Spleen (tissue), 11 donors: Measurements from ENCODE around the gene EYA2. TPM values are rescaled to one million over a fixed set of nuclear protein-coding genes. Genes with fewer than 3 reads are reported as not detected.

Experiments
- DNase-seq: peaks from one replicate; pipeline ENCODE4 v3.0.0-alpha.2; 2020
- H3K27ac ChIP-seq, 8 donors: fragments of 200-600 bp; sonication (generic) in 7 of 8; 1 replicate in 4 of 8; 2 replicates in 4 of 8; pipeline versions ENCODE4 v1.5.0 to v1.8.0; 2016 to 2021; ENCODE audit warnings: inconsistent platforms in 4 of 8, mild to moderate bottlenecking in 4 of 8, moderate library complexity in 1 of 8
- H3K27me3 ChIP-seq, 7 donors: fragments of 200-600 bp; sonication (generic) in 6 of 7; replicated peaks in 1 of 7; 1 replicate in 4 of 7; 2 replicates in 3 of 7; pipeline versions ENCODE4 v1.5.0 to v1.8.0; 2016 to 2021; ENCODE audit warnings: inconsistent platforms in 3 of 7, mild to moderate bottlenecking in 1 of 7
- H3K36me3 ChIP-seq, 6 donors: fragments of 200-600 bp; sonication (generic) in 5 of 6; 1 replicate in 4 of 6; 2 replicates in 2 of 6; pipeline versions ENCODE4 v1.5.0 to v1.8.0; 2016 to 2021; ENCODE audit warnings: inconsistent platforms in 2 of 6
- H3K4me1 ChIP-seq, 6 donors: fragments of 200-600 bp; sonication (generic) in 5 of 6; 1 replicate in 3 of 6; 2 replicates in 3 of 6; pipeline versions ENCODE4 v1.5.0 to v1.8.0; 2016 to 2021; ENCODE audit warnings: inconsistent platforms in 3 of 6
- H3K4me3 ChIP-seq, 8 donors: fragments of 200-600 bp; sonication (generic) in 7 of 8; 1 replicate in 4 of 8; 2 replicates in 4 of 8; pipeline versions ENCODE4 v1.5.0 to v1.8.0; 2016 to 2021; ENCODE audit warnings: inconsistent platforms in 4 of 8, mild to moderate bottlenecking in 4 of 8, moderate library complexity in 2 of 8
- H3K9me3 ChIP-seq, 8 donors: fragments of 200-600 bp; sonication (generic) in 7 of 8; 1 replicate in 4 of 8; 2 replicates in 4 of 8; pipeline versions ENCODE4 v1.5.0 to v1.8.0; 2016 to 2021; ENCODE audit warnings: inconsistent platforms in 4 of 8
- CTCF ChIP-seq, 11 experiments: fragments of 200-600 bp in 7 of 11; fragments of 450-650 bp in 4 of 11; sonication (generic) in 4 of 11; IDR thresholded peaks in 8 of 11; conservative IDR thresholded peaks in 3 of 11; 1 replicate in 7 of 11; 2 replicates in 4 of 11; pipeline versions ENCODE4 v1.4.0 to v1.8.0; 2016 to 2021; ENCODE audit warnings: antibody characterized with exemption in 11 of 11, inconsistent platforms in 4 of 11, mild to moderate bottlenecking in 1 of 11
- POLR2A ChIP-seq, 3 donors: fragments of 450-650 bp; IDR thresholded peaks; one replicate each; pipeline ENCODE4 v1.5.1; 2017; ENCODE audit warnings: antibody characterized with exemption in 3 of 3, mild to moderate bottlenecking in 1 of 3
- POLR2AphosphoS5 ChIP-seq, 3 donors: sonication (generic); formaldehyde crosslinking; IDR thresholded peaks; one replicate each; pipeline ENCODE4 v1.5.1; 2017; ENCODE audit warnings: antibody characterized with exemption in 3 of 3
- WGBS, 5 donors: extraction: QIAGEN DNeasy Blood & Tissue Kit in 3 of 5; methylation state at CpG; one replicate each; pipeline versions ENCODE4 v1.1.5 to v1.1.7; 2013 to 2018; 5-methylcytosine and 5-hydroxymethylcytosine counted together
- intact Hi-C: fragments of 100-400 bp; cut with DNase I; formaldehyde crosslinking; loops from one replicate; pipeline ENCODE4 v1.15.0; 2023; ENCODE audit warnings: low total_unique reads
- polyA plus RNA-seq, 3 donors: library from polyadenylated mRNA; stranded (reverse); fragments of 200-250 nt; gene quantifications; one replicate each; pipeline ENCODE4 v1.2.1, GENCODE V29; 2013
- total RNA-seq, 7 donors: library from RNA; depleted of rRNA in 3 of 7; stranded (reverse); fragments of >200 nt in 3 of 7; fragmentation: NEBNext Ultra II Directional in 4 of 7; extraction: Animal tissue kit (Norgen Biotek cat#: 25700) in 4 of 7; gene quantifications; one replicate each; pipeline versions ENCODE4 v1.1.0 to v1.2.1, GENCODE V29; 2016 to 2021
- donor health status: healthy with polysubstance abuse.
- donor health status: DM: no; HTN: no; CAD: no; lungs with moderate emphysema.
- donor health status: DM: no; HTN: no; CAD: no.
- donor health status: Bipolar disorder and iron deficiency.
- donor health status: healthy.
- donor health status: DM: no; HTN: no; CAD: no.
- donor health status: DM: yes; HTN: yes; CAD: no.

Gene EYA2
- total and polyA plus RNA-seq, 10 donors = 0.26 to 0.76 (median 0.51) TPM; not detected in 1

DNA sequence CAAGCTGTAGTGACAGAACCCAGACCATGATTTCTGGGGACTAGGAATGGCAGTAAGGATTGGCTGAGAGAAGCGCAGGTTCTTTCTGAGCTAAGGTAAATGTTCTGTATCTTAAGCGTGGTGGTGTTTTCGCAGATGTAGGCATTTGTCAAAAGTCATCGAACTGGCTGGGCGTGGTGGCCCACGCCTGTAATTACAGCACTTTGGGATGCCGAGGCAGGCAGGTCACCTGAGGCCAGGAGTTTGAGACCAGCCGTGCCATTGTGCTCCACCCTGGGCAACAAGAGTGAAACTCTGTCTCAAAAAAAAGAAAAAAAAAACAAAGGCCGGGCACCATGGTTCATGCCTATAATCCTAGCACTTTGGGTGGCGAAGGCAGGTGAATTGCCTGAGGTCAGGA lies 40.7 kb upstream of the EYA2 start:
- Histone ChIP-seq H3K27ac (no peak overlapping the region), H3K9me3 (no peaks in the 10 kb centered on the region), H3K27me3 (peaks cover 0 to 30% (median 0%) of the 10 kb centered on the region in 7 donors), H3K4me1 (no peaks in the 10 kb centered on the region), H3K36me3 (no peaks in the 10 kb centered on the region), H3K4me3 (no peak overlapping the region)
- intact Hi-C loops = no loop called here
- TF ChIP-seq CTCF (IDR thresholded peaks at IDR 0.05 in 8 of 11, conservative IDR thresholded peaks at IDR 0.05 in 3 of 11) (no peak), POLR2A (IDR thresholded peaks at IDR 0.05) (no peak), POLR2AphosphoS5 (IDR thresholded peaks at IDR 0.05) (no peak)
- no peak for DNase-seq
- 90 to 95% (median 93%) methylated on average over 10 of the region's 10 CpGs for WGBS, 5 donors

DNA sequence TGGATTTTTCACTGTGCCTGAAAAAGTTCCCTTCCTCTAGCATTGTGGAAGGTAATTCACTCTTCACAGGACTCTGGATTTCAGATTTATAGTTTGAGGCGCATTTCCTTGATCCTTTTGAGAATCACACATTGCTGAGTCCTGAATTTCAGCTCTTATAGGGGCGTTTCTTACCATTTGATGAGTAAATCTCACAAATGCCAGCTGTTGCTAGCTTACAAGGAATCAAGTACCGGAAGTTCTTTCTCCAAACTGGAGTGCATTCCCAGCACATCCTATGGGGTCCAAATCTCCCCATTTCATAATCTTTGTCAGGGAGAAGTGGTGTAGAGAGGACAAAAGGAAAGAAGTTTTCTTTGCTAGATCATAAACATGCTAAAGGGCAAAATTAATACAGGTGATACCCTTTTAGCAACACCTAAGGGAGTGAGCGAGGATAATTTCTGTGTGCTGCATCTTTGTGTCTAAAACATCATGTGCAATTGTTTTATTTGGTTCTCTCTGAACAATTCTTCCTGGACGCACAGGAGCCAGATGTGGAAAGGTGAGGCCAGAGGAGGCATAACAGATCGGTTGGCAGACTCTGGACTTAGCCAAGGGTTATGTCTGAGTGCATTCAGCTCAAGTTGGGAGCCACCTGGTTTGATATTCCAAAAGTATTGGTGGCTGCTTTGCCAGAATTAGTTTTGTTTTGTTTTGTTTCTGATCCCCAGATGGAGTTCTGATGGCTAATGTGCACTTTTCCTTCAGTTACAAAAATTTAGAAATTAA lies 37.4 kb upstream of the EYA2 start:
- intact Hi-C loops = no loop called here
- Histone ChIP-seq H3K36me3 (no peaks in the 10 kb centered on the region), H3K27ac (no peak overlapping the region), H3K4me3 (no peak overlapping the region), H3K27me3 (peaks cover 0 to 4% (median 0%) of the 10 kb centered on the region in 7 donors), H3K4me1 (no peaks in the 10 kb centered on the region), H3K9me3 (no peaks in the 10 kb centered on the region)
- 53 to 68% (median 63%) methylated on average over 6 of the region's 6 CpGs for WGBS, 5 donors
- no peak for TF ChIP-seq POLR2AphosphoS5 (IDR thresholded peaks at IDR 0.05)
- no peak for TF ChIP-seq CTCF (IDR thresholded peaks at IDR 0.05 in 8 of 11, conservative IDR thresholded peaks at IDR 0.05 in 3 of 11)
- no peak for TF ChIP-seq POLR2A (IDR thresholded peaks at IDR 0.05)
- DNase-seq = no peak

GRCh38 chr20:46865824-46866223 lies 28.8 kb upstream of the EYA2 start:
- Histone ChIP-seq H3K36me3 (no peaks in the 10 kb centered on the region), H3K4me1 (no peaks in the 10 kb centered on the region), H3K9me3 (peaks cover 0 to 19% (median 9%) of the 10 kb centered on the region in 8 donors), H3K27ac (no peak overlapping the region), H3K4me3 (no peak overlapping the region), H3K27me3 (peaks cover 0 to 20% (median 0%) of the 10 kb centered on the region in 7 donors)
- intact Hi-C loops = no loop called here
- 84 to 97% (median 90%) methylated on average over 4 of the region's 4 CpGs for WGBS, 5 donors
- TF ChIP-seq CTCF (IDR thresholded peaks at IDR 0.05 in 8 of 11, conservative IDR thresholded peaks at IDR 0.05 in 3 of 11) = no peak
- DNase-seq = no peak

DNA sequence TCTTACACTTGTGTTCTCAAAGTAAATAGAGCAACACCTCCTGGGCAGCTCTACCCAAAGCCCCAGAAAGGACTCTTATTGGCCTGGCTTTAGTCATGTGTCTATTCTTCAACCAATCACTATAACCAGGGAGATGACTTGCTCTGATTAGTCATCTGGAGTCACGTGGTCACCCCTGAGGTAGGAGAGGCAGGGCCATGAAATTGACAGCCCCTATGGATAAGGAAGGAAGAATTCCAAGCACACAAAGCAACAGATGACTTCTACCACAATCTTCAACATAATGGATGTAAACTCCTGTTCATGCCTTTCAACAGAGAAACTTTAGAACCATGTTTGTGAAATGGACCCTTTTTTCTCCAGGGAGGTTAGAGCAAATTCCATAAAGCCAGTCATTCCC lies 24.6 kb upstream of the EYA2 start:
- H3K4me3 ChIP-seq = no peak overlapping the region
- no peak overlapping the region for H3K27ac ChIP-seq
- TF ChIP-seq CTCF (IDR thresholded peaks at IDR 0.05 in 8 of 11, conservative IDR thresholded peaks at IDR 0.05 in 3 of 11) (no peak), POLR2AphosphoS5 (IDR thresholded peaks at IDR 0.05) (no peak), POLR2A (IDR thresholded peaks at IDR 0.05) (no peak)
- H3K36me3 ChIP-seq = no peaks in the 10 kb centered on the region
- H3K27me3 ChIP-seq = peaks cover 0 to 27% (median 0%) of the 10 kb centered on the region in 7 donors
- intact Hi-C loops = no loop called here
- 50 to 81% (median 68%) methylated on average over 1 of the region's 1 CpG for WGBS, 5 donors
- H3K4me1 ChIP-seq = no peaks in the 10 kb centered on the region
- DNase-seq = no peak
- H3K9me3 ChIP-seq = peaks cover 0 to 19% (median 9%) of the 10 kb centered on the region in 8 donors
